Caco-2 (cell line): ENCODE data around the gene ACSS1. TPM values are rescaled to one million over a fixed set of nuclear protein-coding genes. Genes with fewer than 3 reads are reported as not detected.

Source experiments
- BruUV-seq: library from RNA; stranded (reverse); fragments of 400-500 nt; replicated peaks from 2 replicates; lab custom pipeline; 2021; lab: Mats Ljungman, UMichigan
- CTCF ChIA-PET: fragments of 300-600 bp; sonication (Branson Sonifier 250); formaldehyde crosslinking; loops from one replicate; lab custom pipeline; 2022; ENCODE audit warnings: antibody characterized with exemption; lab: Charles Lee
- POLR2A ChIA-PET: fragments of 300-600 bp; sonication (Branson Sonifier 250); formaldehyde crosslinking; loops from one replicate; lab custom pipeline; 2022; ENCODE audit warnings: antibody characterized with exemption; lab: Charles Lee
- DNase-seq, 2 experiments: peaks; one replicate each; pipeline versions ENCODE4 v3.0.0 to v3.0.0-alpha.2; 2020 to 2022
- H3K27me3 ChIP-seq: replicated peaks from 2 replicates; pipeline ENCODE4 v1.6.0; 2011; ENCODE audit warnings: low read length; ENCODE audit not compliant: control insufficient read depth, insufficient read depth
- H3K36me3 ChIP-seq: 2 replicates; pipeline ENCODE4 v1.5.1; 2011; ENCODE audit warnings: low read length; ENCODE audit not compliant: control insufficient read depth, insufficient read depth
- H3K4me1 ChIP-seq: fragments of 250-450 bp; sonication (Bioruptor Pico); 2 replicates; pipeline ENCODE4 v1.5.1; 2020; ENCODE audit warnings: mild to moderate bottlenecking
- H3K4me3 ChIP-seq: 2 replicates; pipeline ENCODE4 v1.5.1; 2011; ENCODE audit warnings: low read depth, mild to moderate bottlenecking, control low read depth, low read length
- H3K9me3 ChIP-seq: fragments of 250-450 bp; sonication (Bioruptor Pico); 2 replicates; pipeline ENCODE4 v1.5.1; 2020; ENCODE audit warnings: mild to moderate bottlenecking, moderate library complexity
- H3K27ac Mint-ChIP-seq: one replicate; pipeline ENCODE4 v1.8.0; 2022; ENCODE audit warnings: mixed read lengths; ENCODE audit not compliant: unreplicated experiment
- H3K27me3 Mint-ChIP-seq: one replicate; pipeline ENCODE4 v1.8.0; 2022; ENCODE audit warnings: mixed read lengths; ENCODE audit not compliant: insufficient read depth, unreplicated experiment
- H3K36me3 Mint-ChIP-seq: one replicate; pipeline ENCODE4 v1.8.0; 2022; ENCODE audit warnings: mild to moderate bottlenecking, mixed read lengths; ENCODE audit not compliant: insufficient read depth, unreplicated experiment
- H3K4me1 Mint-ChIP-seq: one replicate; pipeline ENCODE4 v1.8.0; 2022; ENCODE audit warnings: low read depth, mixed read lengths; ENCODE audit not compliant: unreplicated experiment
- H3K4me3 Mint-ChIP-seq: one replicate; pipeline ENCODE4 v1.8.0; 2022; ENCODE audit warnings: mild to moderate bottlenecking, moderate library complexity, mixed read lengths; ENCODE audit not compliant: unreplicated experiment
- H3K9me3 Mint-ChIP-seq: one replicate; pipeline ENCODE4 v1.8.0; 2022; ENCODE audit warnings: mixed read lengths; ENCODE audit not compliant: unreplicated experiment
- CTCF ChIP-seq, 2 experiments: fragments of 200-600 bp in 1 of 2; IDR thresholded peaks; 1 replicate in 1 of 2; 2 replicates in 1 of 2; pipeline versions ENCODE4 v1.5.1 to v1.8.0; 2011 to 2022; ENCODE audit warnings: antibody characterized with exemption in 1 of 2, control low read depth in 1 of 2, inconsistent platforms in 1 of 2, low read depth in 1 of 2, low read length in 1 of 2, mild to moderate bottlenecking in 1 of 2, moderate library complexity in 1 of 2; ENCODE audit not compliant: insufficient read depth in 1 of 2, severe bottlenecking in 1 of 2, unreplicated experiment in 1 of 2
- intact Hi-C: fragments of 100-400 bp; cut with micrococcal nuclease; formaldehyde crosslinking; loops from one replicate; pipeline ENCODE4 v1.10.0; 2022; ENCODE audit not compliant: unreplicated experiment
- total RNA-seq: library from RNA; stranded (reverse); gene quantifications from 2 replicates; pipeline ENCODE4 v1.2.3, GENCODE V29; 2022

ACSS1 gene
- total RNA-seq, 1 experiment from 2014 or later, result 113 TPM

- no peaks in the 10 kb centered on the region for H3K36me3 Mint-ChIP-seq
- Histone ChIP-seq H3K27me3 (no peaks in the 10 kb centered on the region), H3K36me3 (no peaks in the 10 kb centered on the region), H3K9me3 (0 out of 2 replicates have a peak, but pooled peaks cover 1% of the 10 kb centered on the region), H3K4me1 (0 out of 2 replicates have a peak, but pooled peaks cover 8% of the 10 kb centered on the region), H3K4me3 (no peak overlapping the region)
- H3K4me3 Mint-ChIP-seq, result no peak overlapping the region
- intact Hi-C loops, result no loop called here
- no TSS peak for BruUV-seq
- no peak for TF ChIP-seq CTCF (IDR thresholded peaks at IDR 0.05; ENCODE audit: insufficient read depth in 1 of 2, low read depth in 1 of 2, low read length in 1 of 2, severe bottlenecking in 1 of 2, unreplicated experiment in 1 of 2)
- no peaks in the 10 kb centered on the region for H3K9me3 Mint-ChIP-seq
- ChIA-PET CTCF (no interaction called here), POLR2A (no interaction called here)
- H3K27me3 Mint-ChIP-seq, result peaks cover 2% of the 10 kb centered on the region
- peaks cover 11% of the 10 kb centered on the region for H3K4me1 Mint-ChIP-seq
- no peak for DNase-seq
- no peak overlapping the region for H3K27ac Mint-ChIP-seq
Observed at GRCh38 chr20:25076201-25076600, 18.3 kb upstream of the ACSS1 start.

DNA sequence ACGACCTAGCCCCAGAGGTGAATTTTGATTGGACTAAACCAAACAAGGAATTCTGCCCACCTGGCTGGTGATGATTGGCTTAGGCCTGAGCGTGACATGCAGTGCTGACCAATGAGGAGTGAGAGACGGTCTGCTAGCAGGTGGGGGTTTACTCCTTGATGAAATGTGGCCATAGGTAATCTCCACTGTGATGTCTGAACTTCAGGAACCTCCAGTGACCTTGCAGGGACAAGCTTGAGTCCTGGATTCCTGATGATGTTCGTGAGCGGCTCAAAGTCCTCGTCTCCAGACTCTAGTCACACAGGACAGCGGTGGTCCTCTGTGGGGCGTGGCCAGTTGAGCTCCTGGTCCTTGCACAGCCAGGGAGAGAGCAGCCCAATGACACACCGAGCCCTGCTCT, 15.6 kb upstream of the ACSS1 start:
- Histone ChIP-seq H3K4me1 (0 out of 2 replicates have a peak, but pooled peaks cover 8% of the 10 kb centered on the region), H3K9me3 (no peaks in the 10 kb centered on the region), H3K36me3 (no peaks in the 10 kb centered on the region), H3K27me3 (no peaks in the 10 kb centered on the region), H3K4me3 (no peak overlapping the region)
- peaks cover 2% of the 10 kb centered on the region for H3K27me3 Mint-ChIP-seq
- H3K4me1 Mint-ChIP-seq, result peaks cover 11% of the 10 kb centered on the region
- H3K27ac Mint-ChIP-seq, result no peak overlapping the region
- H3K4me3 Mint-ChIP-seq, result no peak overlapping the region
- H3K9me3 Mint-ChIP-seq, result no peaks in the 10 kb centered on the region
- intact Hi-C loops, result no loop called here
- TF ChIP-seq CTCF (IDR thresholded peaks at IDR 0.05; ENCODE audit: insufficient read depth in 1 of 2, low read depth in 1 of 2, low read length in 1 of 2, severe bottlenecking in 1 of 2, unreplicated experiment in 1 of 2), result no peak
- no peak for DNase-seq
- BruUV-seq, result no TSS peak
- ChIA-PET POLR2A (no interaction called here), CTCF (no interaction called here)
- H3K36me3 Mint-ChIP-seq, result no peaks in the 10 kb centered on the region

- Mint-ChIP-seq H3K27ac (no peak overlapping the region), H3K4me1 (peaks cover 11% of the 10 kb centered on the region), H3K36me3 (no peaks in the 10 kb centered on the region), H3K4me3 (no peak overlapping the region), H3K27me3 (peaks cover 2% of the 10 kb centered on the region), H3K9me3 (no peaks in the 10 kb centered on the region)
- no TSS peak for BruUV-seq
- H3K4me3 ChIP-seq, result no peak overlapping the region
- POLR2A ChIA-PET, result no interaction called here
- no peaks in the 10 kb centered on the region for H3K27me3 ChIP-seq
- CTCF ChIA-PET, result no interaction called here
- DNase-seq, result no peak
- H3K9me3 ChIP-seq, result no peaks in the 10 kb centered on the region
- intact Hi-C loops, result no loop called here
- 0 out of 2 replicates have a peak, but pooled peaks cover 8% of the 10 kb centered on the region for H3K4me1 ChIP-seq
- TF ChIP-seq CTCF (IDR thresholded peaks at IDR 0.05; ENCODE audit: insufficient read depth in 1 of 2, low read depth in 1 of 2, low read length in 1 of 2, severe bottlenecking in 1 of 2, unreplicated experiment in 1 of 2), result no peak
- no peaks in the 10 kb centered on the region for H3K36me3 ChIP-seq
Observed at GRCh38 chr20:25072226-25072811, 14.4 kb upstream of the ACSS1 start.
